CD4-positive, alpha-beta T cell (primary cell): ENCODE results near the gene USP9X. TPM values are rescaled to one million over a fixed set of nuclear protein-coding genes. Genes with fewer than 3 reads are reported as not detected.
"Not testable (repeated sequence)": the region's sequence is repeated elsewhere in the genome, so short reads cannot be mapped to it uniquely, and the experiment has no call there.

Experiments
- ATAC-seq: fragments of 200-7000 bp; cut with Tn5 transposase; one replicate; pipeline ENCODE4 v1.10.0; 2022; ENCODE audit warnings: mild to moderate bottlenecking; ENCODE audit not compliant: poor library complexity
- CTCF ChIA-PET: fragments of 350-600 bp; sonication (Branson Sonifier 250); formaldehyde crosslinking; loops from one replicate; lab custom pipeline; 2021; ENCODE audit warnings: antibody characterized with exemption, inconsistent platforms; lab: Charles Lee
- POLR2A ChIA-PET: fragments of 350-600 bp; sonication (Branson Sonifier 250); formaldehyde crosslinking; loops from one replicate; lab custom pipeline; 2021; ENCODE audit warnings: antibody characterized with exemption, inconsistent platforms; lab: Charles Lee
- DNase-seq, 14 experiments: peaks; one replicate each; pipeline ENCODE4 v3.0.0-alpha.2; 2013 to 2020; ENCODE audit warnings: mixed read lengths in 2 of 14
- H3K27ac ChIP-seq, 2 donors: one replicate each; pipeline versions ENCODE4 v1.5.1 to v1.7.0; 2013; ENCODE audit warnings: low read length in 2 of 2, low read depth in 1 of 2, mild to moderate bottlenecking in 1 of 2
- H3K27me3 ChIP-seq, 2 experiments: 1 replicate in 1 of 2; 2 replicates in 1 of 2; pipeline versions ENCODE4 v1.6.1 to v1.7.0; 2013; ENCODE audit warnings: low read length in 2 of 2, control low read depth in 1 of 2, mild to moderate bottlenecking in 1 of 2, moderate library complexity in 1 of 2; ENCODE audit not compliant: insufficient read depth in 2 of 2, control insufficient read depth in 1 of 2
- H3K36me3 ChIP-seq: one replicate; pipeline ENCODE4 v1.6.1; 2013; ENCODE audit warnings: low read length, control low read depth; ENCODE audit not compliant: insufficient read depth
- H3K4me1 ChIP-seq: one replicate; pipeline ENCODE4 v1.6.1; 2013; ENCODE audit warnings: low read length, control low read depth; ENCODE audit not compliant: insufficient read depth
- H3K4me3 ChIP-seq: one replicate; pipeline ENCODE4 v1.5.1; 2013; ENCODE audit warnings: mild to moderate bottlenecking, low read length, moderate library complexity
- H3K9me3 ChIP-seq, 2 experiments: 1 replicate in 1 of 2; 2 replicates in 1 of 2; pipeline versions ENCODE4 v1.6.1 to v1.7.0; 2013; ENCODE audit warnings: low read length in 2 of 2, mild to moderate bottlenecking in 2 of 2, control low read depth in 1 of 2, moderate library complexity in 1 of 2; ENCODE audit not compliant: control insufficient read depth in 1 of 2, insufficient read depth in 1 of 2
- H3K27ac Mint-ChIP-seq: one replicate; pipeline ENCODE4 v1.8.0; 2020; ENCODE audit warnings: mixed read lengths
- H3K27me3 Mint-ChIP-seq: one replicate; pipeline ENCODE4 v1.8.0; 2021; ENCODE audit warnings: mixed read lengths
- H3K36me3 Mint-ChIP-seq: one replicate; pipeline ENCODE4 v1.8.0; 2021; ENCODE audit warnings: low read depth, mixed read lengths
- H3K4me1 Mint-ChIP-seq: one replicate; pipeline ENCODE4 v1.8.0; 2021; ENCODE audit warnings: low read depth, mixed read lengths
- H3K4me3 Mint-ChIP-seq: one replicate; pipeline ENCODE4 v1.8.0; 2020; ENCODE audit warnings: mild to moderate bottlenecking, mixed read lengths
- H3K9me3 Mint-ChIP-seq: one replicate; pipeline ENCODE4 v1.8.0; 2020; ENCODE audit warnings: mixed read lengths
- intact Hi-C, 2 experiments: fragments of 100-400 bp; cut with DNase I in 1 of 2; cut with micrococcal nuclease in 1 of 2; formaldehyde crosslinking; loops; one replicate each; pipeline versions ENCODE4 v1.15.1 to v1.9.0; 2023 to 2025; cut with DNase I, micrococcal nuclease
- total RNA-seq, 174 experiments: library from RNA in 2 of 174; stranded (reverse) in 2 of 174; gene quantifications; one replicate each; pipeline ENCODE4 v1.2.3 and lab custom pipeline; 2021 to 2026

USP9X gene
- total RNA-seq, 2 experiments from 2014 or later = 70.4 to 74.8 TPM

DNA sequence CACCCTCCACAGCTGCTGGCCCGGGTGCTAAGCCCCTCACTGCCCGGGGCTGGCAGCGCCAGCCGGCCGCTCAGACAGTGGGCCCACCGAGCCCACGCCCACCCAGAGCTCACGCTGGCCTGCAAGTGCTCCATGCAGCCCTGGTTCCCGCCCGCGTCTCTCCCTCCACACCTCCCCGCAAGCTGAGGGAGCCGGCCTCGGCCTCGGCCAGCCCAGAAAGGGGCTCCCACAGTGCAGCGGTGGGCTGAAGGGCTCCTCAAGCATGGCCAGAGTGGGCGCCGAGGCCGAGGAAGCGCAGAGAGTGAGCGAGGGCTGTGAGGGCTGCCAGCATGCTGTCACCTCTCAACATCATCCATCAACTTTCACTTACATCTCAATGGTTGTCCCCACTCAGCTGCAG, 200.7 kb downstream of the USP9X start:
- H3K36me3 Mint-ChIP-seq, H3K36me3 ChIP-seq, H3K27me3 ChIP-seq, H3K9me3 Mint-ChIP-seq, H3K4me3 ChIP-seq, intact Hi-C loops, H3K4me3 Mint-ChIP-seq, H3K27me3 Mint-ChIP-seq, POLR2A ChIA-PET, H3K27ac ChIP-seq, H3K9me3 ChIP-seq, DNase-seq, CTCF ChIA-PET, H3K27ac Mint-ChIP-seq, ATAC-seq, H3K4me1 Mint-ChIP-seq, H3K4me1 ChIP-seq: not testable (repeated sequence)

Other genes starting within 250 kb of the USP9X start
- gene DDX3X, start 248.7 kb downstream of the USP9X start, total RNA-seq = 100 to 1,000 TPM; 610 to 653 TPM